Spleen (tissue), 7 donors: ENCODE data around the gene CABCOCO1.
A peak's percentile ranks its signal among the peaks of the same experiment; 100 is the strongest.

Experiments used
- POLR2A ChIP-seq, 3 donors: fragments of 450-650 bp; IDR thresholded peaks; one replicate each; pipeline ENCODE4 v1.5.1; 2017; ENCODE audit warnings: antibody characterized with exemption in 3 of 3, mild to moderate bottlenecking in 1 of 3
- POLR2AphosphoS5 ChIP-seq, 3 donors: sonication (generic); formaldehyde crosslinking; IDR thresholded peaks; one replicate each; pipeline ENCODE4 v1.5.1; 2017; ENCODE audit warnings: antibody characterized with exemption in 3 of 3
- TF ChIP-seq, protein P1 (sequence below), 11 experiments: fragments of 200-600 bp in 7 of 11; fragments of 450-650 bp in 4 of 11; sonication (generic) in 4 of 11; IDR thresholded peaks in 8 of 11; conservative IDR thresholded peaks in 3 of 11; 1 replicate in 7 of 11; 2 replicates in 4 of 11; pipeline versions ENCODE4 v1.4.0 to v1.8.0; 2016 to 2021; ENCODE audit warnings: antibody characterized with exemption in 11 of 11, inconsistent platforms in 4 of 11, mild to moderate bottlenecking in 1 of 11
- donor health status: DM: no; HTN: no; CAD: no; lungs with moderate emphysema.
- donor health status: DM: no; HTN: no; CAD: no.
- donor health status: DM: no; HTN: no; CAD: no.

- TF ChIP-seq POLR2A (IDR thresholded peaks at IDR 0.05) (no peak), POLR2AphosphoS5 (IDR thresholded peaks at IDR 0.05) (no peak)
- TF ChIP-seq, protein P1, sequence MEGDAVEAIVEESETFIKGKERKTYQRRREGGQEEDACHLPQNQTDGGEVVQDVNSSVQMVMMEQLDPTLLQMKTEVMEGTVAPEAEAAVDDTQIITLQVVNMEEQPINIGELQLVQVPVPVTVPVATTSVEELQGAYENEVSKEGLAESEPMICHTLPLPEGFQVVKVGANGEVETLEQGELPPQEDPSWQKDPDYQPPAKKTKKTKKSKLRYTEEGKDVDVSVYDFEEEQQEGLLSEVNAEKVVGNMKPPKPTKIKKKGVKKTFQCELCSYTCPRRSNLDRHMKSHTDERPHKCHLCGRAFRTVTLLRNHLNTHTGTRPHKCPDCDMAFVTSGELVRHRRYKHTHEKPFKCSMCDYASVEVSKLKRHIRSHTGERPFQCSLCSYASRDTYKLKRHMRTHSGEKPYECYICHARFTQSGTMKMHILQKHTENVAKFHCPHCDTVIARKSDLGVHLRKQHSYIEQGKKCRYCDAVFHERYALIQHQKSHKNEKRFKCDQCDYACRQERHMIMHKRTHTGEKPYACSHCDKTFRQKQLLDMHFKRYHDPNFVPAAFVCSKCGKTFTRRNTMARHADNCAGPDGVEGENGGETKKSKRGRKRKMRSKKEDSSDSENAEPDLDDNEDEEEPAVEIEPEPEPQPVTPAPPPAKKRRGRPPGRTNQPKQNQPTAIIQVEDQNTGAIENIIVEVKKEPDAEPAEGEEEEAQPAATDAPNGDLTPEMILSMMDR (IDR thresholded peaks at IDR 0.05 in 8 of 11, conservative IDR thresholded peaks at IDR 0.05 in 3 of 11): peak in 9 of 11 experiments; percentile 14 to 57 (median 45)
Observed at GRCh38 chr10:61733358-61733940, 70.7 kb downstream of the CABCOCO1 start.
